ENCODE measurements around the gene ERF.

- TF ChIP-seq CTCF (IDR thresholded peaks at IDR 0.05; ENCODE audit: poor library complexity), result no peak
- no peak for TF ChIP-seq EZH2 (IDR thresholded peaks at IDR 0.05; ENCODE audit: borderline replicate concordance)
Measured at GRCh38 chr19:42250666-42251531, 4.0 kb downstream of the ERF start.
